DLD1 (cell line): Measurements from ENCODE around the gene GRM8.

Experiments used
- in situ Hi-C: cut with HindIII; loops from 2 replicates; pipeline ENCODE4 v1.10.0; 2017; ENCODE audit warnings: low sequenced_read_pairs

The GRM8 gene

DNA sequence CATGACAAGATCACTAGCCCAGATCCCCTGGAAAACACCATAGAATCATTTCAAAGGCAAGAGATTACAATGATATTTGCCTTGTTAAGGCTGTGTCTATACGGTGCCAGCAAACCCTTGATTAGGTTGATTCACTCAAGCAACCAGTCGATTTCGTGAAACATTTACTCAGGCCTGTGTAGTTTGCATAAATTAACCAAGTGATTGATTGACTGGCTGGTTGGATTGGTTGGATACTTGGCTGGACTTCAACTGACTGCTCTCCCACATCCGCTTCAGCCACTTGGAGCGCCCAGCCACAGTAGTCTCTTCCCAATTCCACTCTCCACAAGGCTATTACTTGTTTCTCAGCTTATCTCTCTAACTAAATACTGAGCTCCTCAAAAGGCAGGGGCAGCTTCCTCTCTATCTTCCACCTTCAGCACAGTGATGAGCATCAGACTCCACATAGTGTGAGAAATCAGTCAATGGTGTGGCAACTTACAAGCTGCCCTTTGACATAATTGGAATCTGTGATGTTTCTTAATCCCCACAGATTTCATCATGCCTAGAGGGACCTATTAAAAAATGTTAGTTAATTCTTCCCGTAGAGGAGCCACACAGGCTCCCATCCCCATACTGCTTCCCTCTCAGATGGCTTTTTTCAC, 217.4 kb downstream of the GRM8 start:
- in situ Hi-C loops = no loop called here

DNA sequence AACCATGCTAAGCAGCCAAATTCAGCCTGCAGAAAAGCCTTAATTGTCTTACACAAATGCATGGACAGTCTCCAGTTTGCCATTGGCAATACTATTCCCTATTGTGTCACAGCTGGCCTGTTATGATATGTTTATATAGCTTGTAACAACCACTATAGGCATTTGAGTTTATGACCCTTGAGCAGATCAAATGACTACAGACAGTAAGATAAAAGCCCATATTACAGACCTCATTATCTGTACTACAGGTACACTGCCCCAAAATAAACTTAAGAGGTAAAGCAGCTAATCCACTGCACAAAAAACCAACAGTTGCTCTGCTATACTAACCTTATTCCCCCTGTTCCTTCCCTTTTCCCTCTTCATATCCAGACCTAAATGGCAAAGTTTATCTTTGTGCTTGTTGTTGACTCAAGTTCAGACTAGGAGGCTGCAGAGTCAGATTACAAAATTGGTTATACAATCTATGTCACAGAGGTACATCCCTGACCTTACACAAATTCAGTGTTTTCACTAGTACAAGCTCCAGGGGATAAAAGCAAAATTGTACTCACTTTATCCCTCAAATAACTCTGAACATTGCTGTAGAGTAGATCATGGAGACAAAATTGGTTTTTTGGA, 218.4 kb downstream of the GRM8 start:
- in situ Hi-C loops = no loop called here

DNA sequence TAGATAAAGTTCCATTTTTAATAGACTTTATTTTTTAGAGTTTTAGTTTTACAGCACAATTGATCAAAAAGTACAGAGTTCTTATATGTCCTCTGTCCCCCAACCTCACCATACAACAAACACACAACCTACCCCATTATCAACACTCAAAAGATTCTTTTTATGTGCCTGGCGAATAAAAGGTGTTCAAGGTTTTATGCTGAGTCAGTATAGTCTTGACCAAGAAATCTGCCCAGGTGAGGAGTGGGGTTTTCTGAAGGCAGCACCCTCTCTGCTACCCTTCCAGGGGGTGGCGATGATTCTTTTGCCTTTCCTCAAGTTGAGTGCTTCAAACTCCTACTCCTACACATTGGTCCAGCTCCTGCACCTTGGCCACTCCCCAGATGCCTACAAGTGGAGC, 222.9 kb downstream of the GRM8 start:
- in situ Hi-C loops = no loop called here

DNA sequence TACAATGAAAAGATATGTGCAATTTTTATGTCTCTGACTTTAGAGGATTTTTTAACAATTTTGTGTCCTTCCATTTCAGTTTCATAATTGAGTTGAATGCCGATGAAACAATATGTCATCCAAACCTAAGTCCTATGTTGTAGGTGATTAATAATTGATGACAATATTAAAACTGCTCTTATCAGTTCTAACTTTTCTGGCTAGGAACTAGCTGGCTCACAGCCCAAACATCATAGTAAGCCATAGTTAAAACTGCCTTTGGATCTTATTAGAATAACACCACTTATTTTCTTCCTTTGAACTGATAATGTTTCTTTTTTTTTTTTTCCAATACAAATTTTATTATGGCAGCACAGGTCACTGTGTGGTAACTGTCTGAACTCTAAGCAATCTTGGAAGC, 230.9 kb downstream of the GRM8 start:
- in situ Hi-C loops = no loop called here

DNA sequence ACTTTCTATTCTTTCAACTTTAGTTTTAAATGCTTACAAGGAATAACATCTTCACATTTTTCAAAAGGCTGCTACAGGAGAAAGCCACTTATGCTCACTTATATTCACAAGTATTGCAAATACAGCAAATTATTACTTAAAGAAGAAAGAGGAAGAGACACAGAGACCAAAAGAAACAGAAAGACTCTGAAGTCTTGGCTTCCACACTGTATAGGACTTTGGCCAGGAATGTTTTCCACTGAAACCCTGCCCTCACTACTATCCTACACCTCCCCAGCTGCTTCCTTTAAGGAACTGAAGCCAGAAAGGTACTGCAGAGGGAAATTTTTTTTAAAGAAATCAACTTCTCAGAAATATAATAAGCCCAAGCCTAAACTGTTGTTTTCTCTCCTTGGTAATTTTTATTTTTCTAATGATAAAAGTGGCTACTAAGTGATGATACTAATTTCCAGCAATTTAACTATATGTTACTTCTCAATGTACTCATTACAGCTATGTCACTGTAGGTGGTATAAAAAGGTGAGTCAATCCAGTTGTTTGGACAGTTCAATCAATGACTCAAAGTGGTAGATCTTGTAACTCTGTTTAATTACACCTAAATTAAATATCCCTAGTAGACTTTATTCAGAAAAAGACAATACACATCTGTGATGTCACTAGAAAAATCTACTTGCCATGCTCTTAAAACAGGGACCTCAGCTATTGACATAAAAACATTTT, 231.6 kb downstream of the GRM8 start:
- in situ Hi-C loops = no loop called here

DNA sequence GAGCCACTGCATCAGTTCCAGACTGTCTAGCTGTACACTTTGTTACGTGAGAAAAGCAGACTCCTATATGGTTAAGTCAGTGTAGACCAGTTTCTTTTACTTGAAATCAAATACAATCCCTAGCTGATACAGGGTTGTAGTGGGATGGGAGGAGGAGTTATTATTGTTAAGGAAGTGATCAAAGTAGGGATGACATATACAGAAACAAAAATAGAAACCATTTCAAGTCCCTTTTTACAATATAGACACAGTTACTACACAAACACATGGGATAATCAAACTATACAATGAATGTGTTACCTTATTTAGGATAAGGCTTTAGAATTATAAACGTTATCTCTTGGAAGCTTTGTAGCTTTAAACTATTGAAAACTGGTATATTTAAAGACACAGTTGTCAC, 233.9 kb downstream of the GRM8 start:
- in situ Hi-C loops = no loop called here

DNA sequence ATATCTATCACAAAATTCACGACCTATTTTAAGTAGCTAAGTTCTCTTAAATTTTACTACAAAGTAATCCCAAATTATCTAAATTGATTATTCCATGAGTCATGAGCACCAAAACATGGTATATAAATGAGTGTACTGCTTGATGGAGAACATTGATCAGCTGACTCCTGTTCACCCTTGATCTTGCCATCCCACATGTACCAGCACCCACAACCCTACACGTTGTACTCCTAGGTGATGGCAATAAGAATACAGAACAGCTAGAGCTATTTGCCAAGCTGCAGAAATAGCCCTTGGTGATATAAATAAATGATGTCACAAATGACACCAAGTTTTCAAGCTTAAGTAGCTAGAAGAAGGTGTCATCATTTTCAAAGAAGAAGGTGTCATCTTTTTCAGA, 235.5 kb downstream of the GRM8 start:
- in situ Hi-C loops = no loop called here

DNA sequence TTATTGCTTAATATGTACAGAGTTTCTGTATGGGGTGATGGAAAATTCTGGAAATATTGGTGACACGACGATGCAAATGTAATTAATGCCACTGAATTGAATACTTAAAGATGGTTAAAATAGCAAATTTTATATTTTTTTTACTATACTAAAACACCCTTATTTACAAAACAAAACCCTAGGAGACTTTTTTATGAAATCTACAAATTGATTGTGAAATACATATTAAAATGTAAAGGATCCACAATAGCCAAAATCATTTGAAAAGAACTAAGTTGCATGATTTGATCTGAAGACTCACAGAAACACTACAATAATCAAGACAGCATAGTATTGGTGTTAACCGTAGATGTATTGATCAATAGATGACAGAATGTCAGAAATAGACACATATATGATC, 252.0 kb downstream of the GRM8 start:
- in situ Hi-C loops = no loop called here

DNA sequence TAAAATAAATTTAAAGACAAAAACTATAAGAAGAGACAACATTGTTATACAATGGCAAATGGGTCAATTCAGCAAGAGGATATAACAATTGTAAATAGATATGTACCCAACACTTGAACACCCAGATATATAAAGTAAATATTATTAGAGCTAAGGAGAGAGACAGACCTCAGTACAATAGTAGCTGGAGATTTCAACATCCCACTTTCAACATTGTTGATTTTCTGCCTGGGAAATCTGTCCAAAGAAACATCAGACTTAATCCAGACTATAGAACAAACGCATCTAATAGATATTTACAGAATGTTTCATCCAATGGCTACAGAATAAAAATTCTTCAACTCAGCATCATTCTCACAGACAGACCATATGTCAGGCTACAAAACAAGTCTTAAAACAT, 256.1 kb downstream of the GRM8 start:
- in situ Hi-C loops = no loop called here

DNA sequence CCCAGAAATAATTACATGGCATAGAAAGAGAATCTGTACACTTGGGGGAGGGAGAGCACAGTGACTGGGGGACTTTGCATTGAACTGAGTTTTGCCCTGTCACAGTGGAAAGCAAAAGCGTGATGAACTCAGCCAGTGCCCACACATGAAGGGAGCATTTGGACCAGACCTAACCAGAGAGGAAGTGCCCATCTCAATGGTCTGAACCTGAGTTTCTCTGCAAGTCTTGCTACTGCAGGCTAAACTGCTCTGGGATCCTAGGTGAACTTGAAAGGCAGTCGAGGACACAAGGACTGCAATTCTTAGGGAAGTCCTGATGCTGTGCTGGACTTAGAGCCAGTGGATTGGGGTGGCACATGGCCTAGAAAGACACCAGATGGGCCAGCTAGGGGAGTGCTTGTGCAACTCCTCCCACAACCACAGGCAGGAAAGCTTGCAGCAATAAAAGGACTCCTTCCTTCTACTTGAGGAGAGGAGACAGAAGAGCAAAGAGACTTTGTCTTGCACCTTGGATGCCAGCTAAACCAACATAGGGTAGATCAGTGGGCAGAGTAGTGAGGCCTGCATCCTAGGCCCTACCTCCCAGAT, 259.0 kb downstream of the GRM8 start:
- in situ Hi-C loops = no loop called here

DNA sequence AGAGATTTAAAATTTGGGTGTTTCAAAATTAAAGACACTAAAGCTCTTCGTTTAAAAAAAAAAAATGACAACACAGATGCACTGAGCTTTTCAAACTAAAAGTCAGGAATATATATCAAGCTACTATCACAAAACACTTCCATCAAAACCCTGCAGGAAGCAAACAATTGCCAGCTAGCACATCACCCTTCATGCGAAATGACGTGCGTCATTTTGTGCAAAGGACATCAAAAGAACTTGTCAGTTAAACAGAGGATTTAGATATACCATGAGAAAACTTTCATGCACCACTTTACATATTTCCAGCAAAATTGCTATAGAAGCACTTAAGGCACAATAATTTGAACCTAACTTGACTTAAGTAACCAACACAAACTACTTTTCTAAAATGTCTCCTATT, 264.7 kb downstream of the GRM8 start:
- in situ Hi-C loops = no loop called here

DNA sequence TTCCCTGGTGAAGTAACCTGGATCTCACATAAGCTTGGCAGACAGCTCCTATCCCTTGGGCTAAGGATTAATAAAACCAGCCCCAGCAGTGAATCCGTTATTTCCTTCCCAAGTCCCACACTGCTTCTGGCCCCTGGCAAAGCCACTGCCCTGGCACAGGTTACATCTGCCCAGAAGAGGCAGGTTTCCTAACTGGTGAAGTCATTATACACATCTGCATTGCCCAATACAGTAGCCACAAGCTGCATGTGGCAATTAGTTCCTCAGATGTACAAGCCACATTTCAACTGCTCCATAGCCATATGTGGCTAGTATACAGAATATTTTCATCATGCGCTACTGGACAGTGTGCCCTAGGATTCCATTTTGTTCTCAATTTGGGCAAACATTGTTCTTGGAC, 273.0 kb downstream of the GRM8 start:
- in situ Hi-C loops = no loop called here

DNA sequence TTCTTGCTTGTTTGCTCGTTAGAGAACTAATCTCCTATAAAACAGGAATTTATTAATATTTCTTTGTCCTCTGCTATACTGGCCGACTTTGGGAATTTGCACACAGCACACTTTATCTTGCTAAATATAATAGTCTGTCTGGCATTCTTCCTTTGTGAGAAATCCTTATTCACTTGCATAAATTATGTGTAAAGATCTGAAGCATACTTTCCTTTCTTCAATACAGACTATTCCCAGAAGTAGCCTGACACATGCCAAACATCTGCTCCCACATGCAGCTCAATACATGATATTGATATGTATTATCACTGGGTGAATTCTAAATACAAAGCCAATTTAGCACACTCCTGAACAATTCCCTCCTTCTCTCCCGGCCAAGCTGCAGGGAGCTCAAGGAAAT, 273.9 kb downstream of the GRM8 start:
- in situ Hi-C loops = no loop called here

DNA sequence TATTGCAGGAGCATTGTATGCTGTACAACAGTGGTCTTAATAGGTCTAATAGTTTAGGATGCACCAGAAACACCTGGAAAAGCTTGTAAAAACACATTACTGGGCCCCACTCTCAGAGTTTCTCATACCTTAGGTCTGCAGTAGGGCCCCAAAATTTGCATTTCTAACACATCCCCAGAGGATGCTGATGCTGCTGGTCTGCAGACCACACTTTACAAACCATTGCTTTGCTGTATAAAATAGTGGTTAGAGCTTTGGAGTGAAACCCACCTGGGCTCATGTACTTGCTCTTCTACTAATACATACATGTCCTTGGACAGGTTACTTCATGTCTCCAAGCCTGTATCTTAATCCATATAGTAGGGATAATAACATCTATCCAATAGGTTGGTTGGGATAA, 279.7 kb downstream of the GRM8 start:
- in situ Hi-C loops = no loop called here

DNA sequence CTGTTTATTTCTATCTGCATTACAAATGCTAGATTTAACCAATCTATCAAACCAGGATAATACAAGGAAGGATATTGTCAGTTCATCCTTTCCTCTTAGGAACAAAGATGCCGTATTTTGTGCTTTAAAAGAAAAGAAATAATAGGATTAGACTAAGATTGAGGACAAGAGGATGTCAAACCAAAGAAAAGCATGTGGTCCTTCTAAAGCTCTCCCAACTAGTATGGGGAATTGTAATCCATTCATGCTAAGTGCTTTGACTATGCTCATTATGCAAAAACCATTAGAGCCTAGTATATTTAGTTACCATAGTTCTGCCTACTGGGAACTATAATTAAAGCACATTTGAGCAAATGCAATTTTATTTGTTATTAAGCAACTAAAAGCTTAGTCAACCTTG, 280.2 kb downstream of the GRM8 start:
- in situ Hi-C loops = no loop called here

DNA sequence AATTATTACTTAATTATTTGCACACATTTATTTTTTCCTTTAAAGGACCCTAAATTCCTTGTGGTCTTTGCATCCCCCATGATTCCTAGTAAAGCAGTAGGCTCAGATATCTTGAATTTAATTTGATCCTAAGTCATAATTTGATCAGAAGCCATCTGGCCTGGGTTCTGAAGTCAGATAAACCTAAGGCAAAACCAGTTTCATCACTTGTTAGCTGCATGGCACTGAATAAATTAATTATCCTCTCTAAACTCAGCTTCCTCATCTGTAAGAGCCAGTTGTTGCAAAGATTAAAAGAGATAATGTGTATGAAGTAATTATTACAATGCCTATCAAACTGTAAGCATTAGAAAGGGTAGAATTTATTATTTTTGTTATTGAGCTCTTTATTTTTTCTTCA, 293.1 kb downstream of the GRM8 start:
- in situ Hi-C loops = no loop called here

DNA sequence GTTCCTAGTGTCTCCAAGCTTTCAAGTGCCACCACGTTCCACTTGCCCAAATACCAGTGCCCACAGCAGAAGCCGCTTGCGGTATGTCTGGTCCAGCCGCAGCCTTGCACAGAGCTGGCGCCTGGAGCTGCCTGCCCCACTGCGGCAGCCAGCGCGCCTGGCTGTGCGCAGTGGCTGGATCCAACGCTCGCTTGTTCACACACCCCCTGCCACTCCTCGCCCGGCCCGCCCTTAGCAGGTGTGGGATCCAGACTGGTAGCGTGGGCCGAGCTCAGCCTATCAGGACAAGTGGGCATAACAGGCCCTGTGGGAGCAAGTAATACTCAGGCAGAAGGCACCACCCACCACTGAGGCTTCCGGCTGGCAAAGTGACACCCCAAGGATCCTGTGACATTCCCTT, 294.4 kb downstream of the GRM8 start:
- in situ Hi-C loops = no loop called here

DNA sequence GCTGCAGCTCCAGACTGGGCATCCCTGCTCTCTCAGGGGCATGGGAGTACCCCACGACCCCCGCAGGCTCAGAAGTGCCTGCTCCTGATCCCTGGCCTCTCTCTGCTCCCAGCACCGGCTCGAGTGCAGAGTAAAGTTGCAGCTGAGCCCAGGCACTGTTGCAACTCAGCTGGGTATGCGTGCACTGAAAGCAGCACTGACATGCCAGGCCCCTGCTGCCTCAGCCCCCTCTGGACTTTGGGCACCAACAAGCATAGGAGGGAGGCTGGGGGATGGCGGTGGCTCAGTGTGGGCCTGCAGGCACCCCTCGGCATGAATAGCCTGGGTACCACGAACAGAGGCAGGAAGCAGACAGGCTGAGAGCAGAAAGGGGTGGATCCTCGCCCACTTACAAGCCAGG, 295.3 kb downstream of the GRM8 start:
- in situ Hi-C loops = no loop called here

DNA sequence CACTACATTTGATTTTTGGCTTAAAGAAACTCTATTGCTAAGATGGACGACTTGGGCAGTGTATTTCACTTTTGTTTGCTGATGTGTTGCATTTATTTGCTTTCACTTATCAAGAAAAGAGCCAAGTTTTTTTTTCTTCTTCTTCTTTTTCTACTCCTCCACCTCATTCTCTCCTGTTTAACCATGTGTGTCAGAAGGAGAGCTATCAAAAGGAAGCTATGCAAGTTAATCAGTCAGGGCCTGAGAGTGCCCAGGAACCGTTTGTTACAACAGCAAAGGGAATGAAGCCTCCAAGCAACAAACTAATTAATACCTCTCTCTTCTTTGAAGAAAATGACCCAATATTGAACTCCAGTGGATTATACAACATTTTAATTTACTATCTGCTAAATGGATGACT, 299.3 kb downstream of the GRM8 start:
- in situ Hi-C loops = no loop called here

DNA sequence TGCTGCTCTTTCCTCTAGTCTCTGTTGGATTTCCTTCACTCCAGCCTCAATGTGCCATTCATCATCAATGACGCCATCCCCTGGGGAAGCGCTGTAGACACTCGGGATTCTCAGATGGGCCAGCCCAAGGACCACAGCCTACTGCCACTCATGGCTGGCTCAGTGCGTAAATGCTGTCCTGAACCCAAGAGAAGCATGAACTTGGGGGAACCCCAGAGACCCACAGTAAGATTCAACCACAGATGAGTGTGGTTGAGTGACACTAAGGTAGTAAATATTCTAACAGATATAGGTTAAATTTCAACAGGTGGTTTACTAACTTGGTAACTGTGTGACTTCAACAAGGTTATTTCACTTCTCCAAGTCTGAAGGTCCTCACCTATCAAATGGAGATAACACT, 304.1 kb downstream of the GRM8 start:
- in situ Hi-C loops = no loop called here

DNA sequence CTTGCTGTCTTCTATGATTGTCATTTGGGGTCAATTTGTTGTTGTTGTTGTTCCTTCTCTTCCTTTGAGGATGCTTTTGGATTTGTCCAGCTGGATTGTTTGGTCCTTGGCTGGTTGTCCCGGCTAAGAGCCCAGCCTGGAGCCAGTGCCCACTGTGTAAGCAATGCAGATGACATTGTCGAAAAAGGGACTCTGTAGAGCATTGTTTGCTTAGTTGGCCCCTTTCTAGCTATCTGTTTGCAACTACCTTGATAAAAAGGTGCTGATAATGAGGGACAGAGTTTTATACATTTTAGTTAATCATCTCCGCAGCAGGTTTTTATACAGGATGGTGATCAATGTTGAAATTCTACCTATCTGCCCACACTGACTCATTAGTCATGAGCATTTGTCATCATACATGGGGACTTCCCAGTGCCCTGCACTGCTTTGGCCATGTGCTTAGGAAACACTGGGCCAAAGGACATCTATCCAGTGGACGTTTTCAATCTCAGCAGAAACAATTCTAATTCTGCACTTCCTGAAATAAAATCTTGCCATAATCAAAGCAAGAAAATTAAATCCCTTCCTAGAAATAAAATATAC, 311.9 kb downstream of the GRM8 start:
- in situ Hi-C loops = no loop called here

DNA sequence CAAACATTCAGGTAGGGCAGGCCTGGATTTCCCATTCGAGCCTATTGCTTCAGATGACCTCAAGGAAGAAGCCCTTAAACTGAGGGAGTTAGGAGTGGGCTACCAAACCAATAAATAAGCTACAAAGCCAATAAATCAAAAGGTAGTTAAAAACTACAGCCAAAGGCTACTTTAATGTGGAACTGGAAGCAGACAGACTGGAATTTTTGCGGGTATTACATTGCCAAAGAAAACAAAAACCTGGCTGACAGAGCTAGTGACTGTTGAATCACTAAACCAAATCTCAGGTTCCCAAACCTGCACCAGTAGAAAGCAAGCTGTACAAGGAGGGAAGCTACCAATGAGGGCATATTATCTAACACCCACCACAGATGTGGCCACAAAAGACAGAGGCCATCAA, 315.6 kb downstream of the GRM8 start:
- in situ Hi-C loops = no loop called here
